NB4 (cell line): ENCODE results near the gene FTCD.

ENCODE experiments used
- POLR2A ChIP-seq: IDR thresholded peaks from 2 replicates; pipeline ENCODE4 v1.6.1; 2011; ENCODE audit warnings: mild to moderate bottlenecking; ENCODE audit not compliant: insufficient read length; ENCODE audit errors: extremely low read depth
- TF ChIP-seq, protein P1 (sequence below): IDR thresholded peaks from one replicate; pipeline ENCODE4 v1.5.1; 2012; ENCODE audit warnings: low read depth, low read length

GRCh38 chr21:46119637-46120271 lies 35.6 kb downstream of the FTCD start:
- TF ChIP-seq POLR2A: no peak
- TF ChIP-seq, protein P1, sequence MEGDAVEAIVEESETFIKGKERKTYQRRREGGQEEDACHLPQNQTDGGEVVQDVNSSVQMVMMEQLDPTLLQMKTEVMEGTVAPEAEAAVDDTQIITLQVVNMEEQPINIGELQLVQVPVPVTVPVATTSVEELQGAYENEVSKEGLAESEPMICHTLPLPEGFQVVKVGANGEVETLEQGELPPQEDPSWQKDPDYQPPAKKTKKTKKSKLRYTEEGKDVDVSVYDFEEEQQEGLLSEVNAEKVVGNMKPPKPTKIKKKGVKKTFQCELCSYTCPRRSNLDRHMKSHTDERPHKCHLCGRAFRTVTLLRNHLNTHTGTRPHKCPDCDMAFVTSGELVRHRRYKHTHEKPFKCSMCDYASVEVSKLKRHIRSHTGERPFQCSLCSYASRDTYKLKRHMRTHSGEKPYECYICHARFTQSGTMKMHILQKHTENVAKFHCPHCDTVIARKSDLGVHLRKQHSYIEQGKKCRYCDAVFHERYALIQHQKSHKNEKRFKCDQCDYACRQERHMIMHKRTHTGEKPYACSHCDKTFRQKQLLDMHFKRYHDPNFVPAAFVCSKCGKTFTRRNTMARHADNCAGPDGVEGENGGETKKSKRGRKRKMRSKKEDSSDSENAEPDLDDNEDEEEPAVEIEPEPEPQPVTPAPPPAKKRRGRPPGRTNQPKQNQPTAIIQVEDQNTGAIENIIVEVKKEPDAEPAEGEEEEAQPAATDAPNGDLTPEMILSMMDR: no peak
